SK-N-SH (cell line): ENCODE results near the gene WDR35. TPM values are rescaled to one million over a fixed set of nuclear protein-coding genes. Genes with fewer than 3 reads are reported as not detected.

Experiments
- CTCF ChIA-PET: fragments of 300-600, 350-600 bp; formaldehyde crosslinking; extraction: SDS; loops from one replicate; lab custom pipeline; 2021; lab: Yijun Ruan, JAX
- POLR2A ChIA-PET: fragments of 350-600 bp; sonication (Branson Sonifier 250); formaldehyde crosslinking; extraction: SDS; loops from one replicate; lab custom pipeline; 2020; ENCODE audit warnings: antibody characterized with exemption, inconsistent platforms; lab: Yijun Ruan, JAX
- DNase-seq: peaks from one replicate; pipeline ENCODE4 v3.0.0; 2012
- H2AFZ ChIP-seq: fragments of 200-600 bp; sonication (generic); 2 replicates; pipeline ENCODE4 v1.8.1; 2016; ENCODE audit warnings: antibody characterized with exemption, mild to moderate bottlenecking, low read depth
- H3F3A ChIP-seq: fragments of 200-600 bp; sonication (generic); replicated peaks from 2 replicates; pipeline ENCODE3; 2016; ENCODE audit warnings: antibody characterized with exemption, mild to moderate bottlenecking; ENCODE audit not compliant: insufficient read depth
- H3K27ac ChIP-seq, 2 experiments: fragments of 200-500 bp in 1 of 2; fragments of 200-600 bp in 1 of 2; sonication (Bioruptor generic) in 1 of 2; sonication (generic), shearing (Covaris generic) in 1 of 2; 2 replicates each; pipeline versions ENCODE4 v1.5.1 to v1.6.1; 2014 to 2016; ENCODE audit warnings: low read depth in 2 of 2, inconsistent platforms in 1 of 2, low read length in 1 of 2, mild to moderate bottlenecking in 1 of 2, mixed read lengths in 1 of 2
- H3K27me3 ChIP-seq: fragments of 200-600 bp; sonication (generic), shearing (Covaris generic); 2 replicates; pipeline ENCODE4 v1.6.1; 2016; ENCODE audit warnings: mixed run types; ENCODE audit not compliant: insufficient read depth
- H3K36me3 ChIP-seq, 2 experiments: fragments of 200-500 bp in 1 of 2; fragments of 200-600 bp in 1 of 2; sonication (Bioruptor generic) in 1 of 2; sonication (generic) in 1 of 2; replicated peaks in 1 of 2; 2 replicates each; pipeline versions ENCODE3 to v1.5.1; 2014 to 2016; ENCODE audit warnings: low read length in 1 of 2, mild to moderate bottlenecking in 1 of 2; ENCODE audit not compliant: insufficient read depth in 2 of 2, control insufficient read depth in 1 of 2
- H3K4me1 ChIP-seq, 2 experiments: fragments of 200-500 bp in 1 of 2; fragments of 200-600 bp in 1 of 2; sonication (Bioruptor generic) in 1 of 2; sonication (generic), shearing (Covaris generic) in 1 of 2; 2 replicates each; pipeline versions ENCODE4 v1.5.1 to v1.6.1; 2014 to 2016; ENCODE audit warnings: low read depth in 1 of 2, low read length in 1 of 2, mixed run types in 1 of 2; ENCODE audit not compliant: insufficient read depth in 2 of 2, control insufficient read depth in 1 of 2
- H3K4me2 ChIP-seq: fragments of 200-600 bp; sonication (generic), shearing (Covaris generic); 2 replicates; pipeline ENCODE4 v1.6.1; 2017; ENCODE audit warnings: mixed run types
- H3K4me3 ChIP-seq, 2 experiments: fragments of 200-500 bp in 1 of 2; fragments of 200-600 bp in 1 of 2; sonication (Bioruptor generic) in 1 of 2; sonication (generic), shearing (Covaris generic) in 1 of 2; 2 replicates each; pipeline versions ENCODE4 v1.5.1 to v1.8.1; 2014 to 2016; ENCODE audit warnings: low read depth in 2 of 2, inconsistent platforms in 1 of 2, low read length in 1 of 2, mild to moderate bottlenecking in 1 of 2, mixed read lengths in 1 of 2, moderate library complexity in 1 of 2
- H3K79me2 ChIP-seq: fragments of 200-600 bp; sonication (generic); 2 replicates; pipeline ENCODE4 v1.8.1; 2017; ENCODE audit warnings: mild to moderate bottlenecking; ENCODE audit not compliant: insufficient read depth
- H3K9ac ChIP-seq: fragments of 200-600 bp; sonication (generic); 2 replicates; pipeline ENCODE4 v1.6.1; 2017; ENCODE audit warnings: mixed run types
- H3K9me2 ChIP-seq: fragments of 200-600 bp; sonication (generic); 2 replicates; pipeline ENCODE4 v1.6.1; 2017; ENCODE audit warnings: mixed run types
- H3K9me3 ChIP-seq: fragments of 200-600 bp; sonication (generic); 2 replicates; pipeline ENCODE4 v1.6.1; 2017; ENCODE audit warnings: mixed run types, mild to moderate bottlenecking, moderate library complexity
- H4K20me1 ChIP-seq: fragments of 200-600 bp; sonication (generic); 2 replicates; pipeline ENCODE4 v1.6.1; 2017; ENCODE audit warnings: mild to moderate bottlenecking, mixed run types; ENCODE audit not compliant: insufficient read depth
- CHD2 ChIP-seq: fragments of 150-350 bp; IDR thresholded peaks from 2 replicates; pipeline ENCODE4 v1.6.1; 2018; ENCODE audit warnings: low read length; ENCODE audit not compliant: partially characterized antibody
- ELF1 ChIP-seq: IDR thresholded peaks from 2 replicates; pipeline ENCODE4 v1.4.0; 2012
- EP300 ChIP-seq, 2 experiments: IDR thresholded peaks; 2 replicates each; pipeline versions ENCODE4 v1.4.0 to v1.6.1; 2012; ENCODE audit warnings: borderline replicate concordance in 1 of 2, low read depth in 1 of 2, low read length in 1 of 2
- FOXJ3 ChIP-seq: sonication (generic); formaldehyde crosslinking; IDR thresholded peaks from 2 replicates; pipeline ENCODE4 v1.5.1; 2020; ENCODE audit warnings: mild to moderate bottlenecking, missing genetic modification reagents
- FOXM1 ChIP-seq: IDR thresholded peaks from 2 replicates; pipeline ENCODE4 v1.4.0; 2012; ENCODE audit warnings: low read depth, mild to moderate bottlenecking
- GATA2 ChIP-seq: sonication (generic); formaldehyde crosslinking; IDR thresholded peaks from 2 replicates; pipeline ENCODE4 v1.5.0; 2020; ENCODE audit warnings: mild to moderate bottlenecking, missing genetic modification reagents
- IRF3 ChIP-seq: fragments of 150-350 bp; IDR thresholded peaks from 2 replicates; pipeline ENCODE4 v1.6.1; 2016; ENCODE audit warnings: mild to moderate bottlenecking, low read depth, low read length
- JUND ChIP-seq: IDR thresholded peaks from 2 replicates; pipeline ENCODE4 v1.4.0; 2012
- MEF2A ChIP-seq: IDR thresholded peaks from 2 replicates; pipeline ENCODE4 v1.4.0; 2012; ENCODE audit warnings: low read depth, borderline replicate concordance
- NFIC ChIP-seq: IDR thresholded peaks from 2 replicates; pipeline ENCODE4 v1.4.0; 2012; ENCODE audit warnings: borderline replicate concordance
- NRF1 ChIP-seq: IDR thresholded peaks from 2 replicates; pipeline ENCODE4 v1.6.1; 2012; ENCODE audit warnings: low read depth, mild to moderate bottlenecking, low read length
- POLR2AphosphoS5 ChIP-seq: IDR thresholded peaks from 2 replicates; pipeline ENCODE4 v1.6.1; 2012; ENCODE audit warnings: low read depth, low read length
- RAD21 ChIP-seq: IDR thresholded peaks from 2 replicates; pipeline ENCODE4 v1.6.1; 2012; ENCODE audit warnings: mild to moderate bottlenecking, low read length
- SIN3A ChIP-seq: IDR thresholded peaks from 2 replicates; pipeline ENCODE4 v1.6.1; 2012; ENCODE audit warnings: low read depth, mild to moderate bottlenecking, low read length, moderate library complexity, borderline replicate concordance
- TAF1 ChIP-seq: IDR thresholded peaks from 2 replicates; pipeline ENCODE4 v1.6.1; 2012; ENCODE audit warnings: low read depth, mild to moderate bottlenecking, low read length, moderate library complexity, borderline replicate concordance
- TEAD4 ChIP-seq: IDR thresholded peaks from 2 replicates; pipeline ENCODE4 v1.4.0; 2012; ENCODE audit warnings: mild to moderate bottlenecking, borderline replicate concordance; ENCODE audit not compliant: insufficient read depth
- YY1 ChIP-seq: IDR thresholded peaks from 2 replicates; pipeline ENCODE4 v1.4.0; 2012; ENCODE audit warnings: low read depth, mild to moderate bottlenecking
- WGBS: methylation state at CpG from one replicate; pipeline ENCODE4 v1.1.6; 2017; ENCODE audit warnings: low lambda C conversion rate; 5-methylcytosine and 5-hydroxymethylcytosine counted together
- polyA plus RNA-seq, 3 experiments: library from polyadenylated mRNA; depleted of rRNA; stranded (reverse); fragments of >200 nt; gene quantifications; 2 replicates each; pipeline ENCODE4 v1.2.3, GENCODE V29; 2012
- TF ChIP-seq, protein P1 (sequence below): IDR thresholded peaks from 2 replicates; pipeline ENCODE4 v1.4.0; 2012; ENCODE audit warnings: low read depth, borderline replicate concordance
- TF ChIP-seq, protein P2 (sequence below): IDR thresholded peaks from 2 replicates; pipeline ENCODE4 v1.4.0; 2012; ENCODE audit warnings: low read depth
- TF ChIP-seq, protein P3 (sequence below): IDR thresholded peaks from 2 replicates; pipeline ENCODE4 v1.6.1; 2012; ENCODE audit warnings: mild to moderate bottlenecking, low read depth, low read length, moderate library complexity

Gene WDR35
- polyA plus RNA-seq, 1 of the 3 experiments (the other 2 are of a cell fraction): 8.6 TPM

DNA sequence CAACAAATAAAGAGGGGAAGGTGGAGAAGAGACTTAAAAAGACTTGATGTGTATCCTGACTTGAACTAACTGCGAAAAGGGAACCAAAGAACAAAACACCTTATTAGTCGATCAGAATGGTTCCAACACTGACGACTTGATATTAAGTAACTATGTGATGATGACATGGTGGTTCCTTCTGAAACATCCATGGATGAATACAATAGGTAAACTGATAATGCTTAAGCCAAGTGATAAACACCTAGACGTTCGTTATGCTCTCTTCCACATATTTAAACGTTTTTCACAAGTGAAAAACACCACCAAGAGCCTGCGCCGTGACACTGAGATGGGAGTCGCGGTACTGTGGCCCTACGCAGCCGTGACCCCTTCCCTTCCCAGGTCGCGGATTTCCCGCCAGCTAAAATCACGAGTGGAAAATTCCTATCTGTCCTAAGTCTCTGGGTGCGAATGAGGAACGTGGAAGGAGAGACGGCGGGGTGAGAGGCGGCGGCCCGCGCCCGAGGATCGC is 88.9 kb downstream of the WDR35 start:
- H3K4me3 ChIP-seq: peak overlapping the region; percentile 85 to 100
- POLR2A ChIA-PET: interaction anchor here (0.6 to 1.0 kb wide), 4 partner anchors 18 to 382 kb away, joined by 3 to 4 read pairs (median 4); partner anchors contain the start of gene LAPTM4A
- peaks cover 16 to 37% of the 10 kb centered on the region in 2 experiments; a peak in 3 of 4 replicates for H3K4me1 ChIP-seq
- peaks cover 63% of the 10 kb centered on the region for H3K79me2 ChIP-seq
- peaks cover 1% of the 10 kb centered on the region for H3F3A ChIP-seq
- peak overlapping the region; percentile 91 to 100 for H3K27ac ChIP-seq
- DNase-seq: no peak
- peak overlapping the region; percentile 86 for H3K4me2 ChIP-seq
- no peaks in the 10 kb centered on the region for H3K9me2 ChIP-seq
- peaks cover 10% of the 10 kb centered on the region; the same call in 1 of the 2 replicates for H4K20me1 ChIP-seq
- peaks cover 11 to 20% of the 10 kb centered on the region in 2 experiments for H3K36me3 ChIP-seq
- CTCF ChIA-PET: interaction anchor here (1.0 to 1.6 kb wide), 3 partner anchors 11 to 426 kb away, joined by 3 to 4 read pairs (median 3); no protein-coding TSS in a partner anchor
- H3K9me3 ChIP-seq: no peaks in the 10 kb centered on the region
- no peaks in the 10 kb centered on the region for H3K27me3 ChIP-seq
- peak overlapping the region; percentile 93 for H2AFZ ChIP-seq
- WGBS: 1% methylated on average over 18 of the region's 26 CpGs
- TF ChIP-seq FOXJ3 (CRISPR knock-in tag) (no peak), SIN3A (no peak), RAD21 (no peak), NRF1 (0 out of 2 replicates have a peak, but pooled peaks have one; percentile 4), POLR2AphosphoS5 (no peak), FOXM1 (no peak), CHD2 (no peak)
- TF ChIP-seq, protein P1, sequence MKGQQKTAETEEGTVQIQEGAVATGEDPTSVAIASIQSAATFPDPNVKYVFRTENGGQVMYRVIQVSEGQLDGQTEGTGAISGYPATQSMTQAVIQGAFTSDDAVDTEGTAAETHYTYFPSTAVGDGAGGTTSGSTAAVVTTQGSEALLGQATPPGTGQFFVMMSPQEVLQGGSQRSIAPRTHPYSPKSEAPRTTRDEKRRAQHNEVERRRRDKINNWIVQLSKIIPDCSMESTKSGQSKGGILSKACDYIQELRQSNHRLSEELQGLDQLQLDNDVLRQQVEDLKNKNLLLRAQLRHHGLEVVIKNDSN: no peak
- peak overlapping the region; percentile 97 for H3K9ac ChIP-seq

DNA sequence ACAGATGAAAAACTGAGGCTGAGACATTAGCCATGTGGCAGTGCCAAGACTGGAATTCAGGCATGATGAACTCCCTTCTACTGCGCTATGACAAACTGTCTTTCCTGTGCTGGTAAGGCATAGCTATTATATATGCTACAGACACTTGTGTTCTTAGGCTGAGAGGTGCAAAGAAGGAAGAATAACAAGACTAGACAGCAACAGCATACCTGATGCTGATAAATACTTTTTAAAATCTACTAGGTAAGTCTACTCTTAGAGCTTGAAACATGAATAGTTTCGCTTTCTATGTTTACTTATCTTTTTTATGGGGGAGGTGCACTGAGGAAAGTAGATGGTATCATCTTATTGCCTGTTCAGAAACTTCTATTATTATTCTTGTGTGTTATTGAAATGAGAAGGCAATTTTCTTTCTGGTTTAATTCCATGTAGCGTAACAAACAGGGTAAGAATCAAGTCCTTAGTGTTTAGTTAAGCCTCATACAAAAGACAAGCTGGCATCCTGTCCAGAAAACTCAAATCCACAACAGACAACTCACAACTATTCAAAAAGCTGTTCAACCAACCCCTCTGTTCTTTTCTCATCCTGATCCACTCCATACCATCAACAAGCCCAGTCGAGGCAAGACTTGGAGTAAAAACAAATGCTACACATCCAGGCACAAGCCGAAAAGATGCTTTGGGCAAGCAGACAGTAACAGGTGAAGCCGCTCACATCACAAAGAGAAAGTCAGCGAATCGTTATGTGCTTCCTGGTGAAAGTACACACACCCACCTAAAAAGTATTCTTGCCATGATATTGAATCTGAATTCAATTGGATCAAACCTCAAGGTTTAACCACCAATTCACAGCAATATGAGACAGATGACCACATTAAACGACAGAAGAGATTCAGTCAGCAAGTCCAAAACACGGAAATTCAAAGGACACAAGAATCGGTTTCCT is 89.6 kb downstream of the WDR35 start:
- peak overlapping the region; percentile 85 to 100 for H3K4me3 ChIP-seq
- peaks cover 24 to 37% of the 10 kb centered on the region in 2 experiments; a peak in 3 of 4 replicates for H3K4me1 ChIP-seq
- peak overlapping the region; percentile 93 for H2AFZ ChIP-seq
- peak overlapping the region; percentile 97 for H3K9ac ChIP-seq
- ChIA-PET POLR2A (no interaction called here), CTCF (interaction anchor here (1.2 to 1.6 kb wide), 2 partner anchors 10 to 37 kb away, joined by 3 to 4 read pairs; no protein-coding TSS in a partner anchor)
- H3K4me2 ChIP-seq: peak overlapping the region; percentile 86
- peaks cover 70% of the 10 kb centered on the region for H3K79me2 ChIP-seq
- H3F3A ChIP-seq: peaks cover 3% of the 10 kb centered on the region
- H3K27me3 ChIP-seq: no peaks in the 10 kb centered on the region
- H3K9me3 ChIP-seq: no peaks in the 10 kb centered on the region
- DNase-seq: peak; percentile 11
- peaks cover 11 to 26% of the 10 kb centered on the region in 2 experiments for H3K36me3 ChIP-seq
- no peaks in the 10 kb centered on the region for H3K9me2 ChIP-seq
- peaks cover 10% of the 10 kb centered on the region; the same call in 1 of the 2 replicates for H4K20me1 ChIP-seq
- WGBS: 45% methylated on average over 11 of the region's 11 CpGs
- peak overlapping the region in 1 of 2 experiments; percentile 91; a peak in 3 of 4 replicates for H3K27ac ChIP-seq
- no peak for TF ChIP-seq MEF2A
- no peak for TF ChIP-seq NRF1
- TF ChIP-seq TAF1: no peak
- TF ChIP-seq YY1: no peak
- TF ChIP-seq, protein P2, sequence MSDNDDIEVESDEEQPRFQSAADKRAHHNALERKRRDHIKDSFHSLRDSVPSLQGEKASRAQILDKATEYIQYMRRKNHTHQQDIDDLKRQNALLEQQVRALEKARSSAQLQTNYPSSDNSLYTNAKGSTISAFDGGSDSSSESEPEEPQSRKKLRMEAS: no peak
- no peak for TF ChIP-seq JUND
- TF ChIP-seq GATA2 (CRISPR knock-in tag): no peak
- no peak for TF ChIP-seq TEAD4
- TF ChIP-seq NFIC: no peak
- TF ChIP-seq, protein P3, sequence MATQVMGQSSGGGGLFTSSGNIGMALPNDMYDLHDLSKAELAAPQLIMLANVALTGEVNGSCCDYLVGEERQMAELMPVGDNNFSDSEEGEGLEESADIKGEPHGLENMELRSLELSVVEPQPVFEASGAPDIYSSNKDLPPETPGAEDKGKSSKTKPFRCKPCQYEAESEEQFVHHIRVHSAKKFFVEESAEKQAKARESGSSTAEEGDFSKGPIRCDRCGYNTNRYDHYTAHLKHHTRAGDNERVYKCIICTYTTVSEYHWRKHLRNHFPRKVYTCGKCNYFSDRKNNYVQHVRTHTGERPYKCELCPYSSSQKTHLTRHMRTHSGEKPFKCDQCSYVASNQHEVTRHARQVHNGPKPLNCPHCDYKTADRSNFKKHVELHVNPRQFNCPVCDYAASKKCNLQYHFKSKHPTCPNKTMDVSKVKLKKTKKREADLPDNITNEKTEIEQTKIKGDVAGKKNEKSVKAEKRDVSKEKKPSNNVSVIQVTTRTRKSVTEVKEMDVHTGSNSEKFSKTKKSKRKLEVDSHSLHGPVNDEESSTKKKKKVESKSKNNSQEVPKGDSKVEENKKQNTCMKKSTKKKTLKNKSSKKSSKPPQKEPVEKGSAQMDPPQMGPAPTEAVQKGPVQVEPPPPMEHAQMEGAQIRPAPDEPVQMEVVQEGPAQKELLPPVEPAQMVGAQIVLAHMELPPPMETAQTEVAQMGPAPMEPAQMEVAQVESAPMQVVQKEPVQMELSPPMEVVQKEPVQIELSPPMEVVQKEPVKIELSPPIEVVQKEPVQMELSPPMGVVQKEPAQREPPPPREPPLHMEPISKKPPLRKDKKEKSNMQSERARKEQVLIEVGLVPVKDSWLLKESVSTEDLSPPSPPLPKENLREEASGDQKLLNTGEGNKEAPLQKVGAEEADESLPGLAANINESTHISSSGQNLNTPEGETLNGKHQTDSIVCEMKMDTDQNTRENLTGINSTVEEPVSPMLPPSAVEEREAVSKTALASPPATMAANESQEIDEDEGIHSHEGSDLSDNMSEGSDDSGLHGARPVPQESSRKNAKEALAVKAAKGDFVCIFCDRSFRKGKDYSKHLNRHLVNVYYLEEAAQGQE: no peak
- no peak for TF ChIP-seq ELF1
- TF ChIP-seq FOXJ3 (CRISPR knock-in tag): no peak
- TF ChIP-seq EP300 (IDR thresholded peaks at IDR 0.05; ENCODE audit: borderline replicate concordance in 1 of 2, low read depth in 1 of 2, low read length in 1 of 2): no peak
- TF ChIP-seq IRF3: no peak
